ENCODE results near the gene CELA3A.
"Not testable (repeated sequence)": the region's sequence is repeated elsewhere in the genome, so short reads cannot be mapped to it uniquely, and the experiment has no call there.

Gene CELA3A

DNA sequence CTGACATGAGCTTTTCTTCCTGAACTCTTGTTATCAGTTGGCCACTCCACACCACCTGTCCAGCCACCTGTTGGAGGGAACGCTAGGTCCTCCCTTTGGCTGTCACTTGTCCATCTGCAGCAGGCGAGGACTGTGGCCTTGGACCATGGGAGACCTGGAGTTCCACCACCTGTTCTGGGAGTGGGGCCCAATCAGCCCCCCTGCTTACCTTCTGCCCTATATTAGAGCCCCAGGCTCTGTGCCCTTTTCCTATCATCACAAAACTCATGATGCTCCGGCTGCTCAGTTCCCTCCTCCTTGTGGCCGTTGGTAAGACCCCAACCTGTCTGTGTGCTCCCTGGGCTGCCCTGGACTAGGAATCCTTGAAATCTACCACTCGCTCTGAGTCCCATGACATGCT, at the start of gene CELA3A:
CELA3A (plus strand) TSS at position 249 of the 400 bp plus-strand sequence; CDS start at position 267, 18 bp downstream.
- no peak for DNase-seq (ENCODE audit: low read depth in 2 of 2)

DNA sequence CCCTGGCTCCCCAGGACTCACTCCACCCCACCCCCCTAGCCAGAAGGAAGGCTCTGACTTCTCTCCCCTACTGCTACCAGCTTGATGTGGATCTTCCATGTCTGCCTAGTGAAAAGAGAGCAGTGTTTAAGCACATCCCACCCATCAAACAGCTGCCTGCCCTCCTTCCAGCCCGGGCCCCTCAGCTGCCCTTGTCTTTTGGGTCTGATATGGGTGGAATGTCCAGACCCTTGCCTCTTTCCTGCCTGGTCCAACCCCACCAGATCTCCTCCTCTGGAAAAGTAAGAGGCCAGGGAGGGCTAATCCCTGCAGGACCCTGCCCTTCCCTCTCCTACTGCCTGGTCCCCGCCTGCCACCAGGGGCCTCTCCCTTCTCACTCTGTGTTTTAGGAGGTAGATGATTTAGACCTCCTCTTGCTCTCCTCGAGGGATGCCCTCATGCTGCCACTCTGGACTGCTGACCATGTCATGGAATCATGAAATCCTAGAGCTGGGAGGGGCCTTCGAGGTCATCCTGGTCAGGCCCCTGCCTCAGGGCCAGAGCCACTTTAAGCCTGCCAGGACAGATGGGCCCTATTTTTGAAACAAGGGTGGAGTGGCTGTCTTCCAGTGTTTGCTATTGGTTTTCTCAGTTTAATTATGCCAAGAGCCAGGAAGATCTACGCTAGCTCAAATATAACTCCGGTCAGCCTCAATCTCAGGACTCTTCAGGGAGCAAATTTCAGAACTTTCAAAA, 48.5 kb upstream of the CELA3A start:
- no peak for DNase-seq (ENCODE audit: low read depth in 2 of 2)

GRCh38 chr1:21955058-21955457, 46.4 kb upstream of the CELA3A start:
- no peak for DNase-seq (ENCODE audit: low read depth in 2 of 2)

- DNase-seq (ENCODE audit: low read depth in 2 of 2): no peak
Measured at GRCh38 chr1:21955501-21956281, 45.8 kb upstream of the CELA3A start.

DNA sequence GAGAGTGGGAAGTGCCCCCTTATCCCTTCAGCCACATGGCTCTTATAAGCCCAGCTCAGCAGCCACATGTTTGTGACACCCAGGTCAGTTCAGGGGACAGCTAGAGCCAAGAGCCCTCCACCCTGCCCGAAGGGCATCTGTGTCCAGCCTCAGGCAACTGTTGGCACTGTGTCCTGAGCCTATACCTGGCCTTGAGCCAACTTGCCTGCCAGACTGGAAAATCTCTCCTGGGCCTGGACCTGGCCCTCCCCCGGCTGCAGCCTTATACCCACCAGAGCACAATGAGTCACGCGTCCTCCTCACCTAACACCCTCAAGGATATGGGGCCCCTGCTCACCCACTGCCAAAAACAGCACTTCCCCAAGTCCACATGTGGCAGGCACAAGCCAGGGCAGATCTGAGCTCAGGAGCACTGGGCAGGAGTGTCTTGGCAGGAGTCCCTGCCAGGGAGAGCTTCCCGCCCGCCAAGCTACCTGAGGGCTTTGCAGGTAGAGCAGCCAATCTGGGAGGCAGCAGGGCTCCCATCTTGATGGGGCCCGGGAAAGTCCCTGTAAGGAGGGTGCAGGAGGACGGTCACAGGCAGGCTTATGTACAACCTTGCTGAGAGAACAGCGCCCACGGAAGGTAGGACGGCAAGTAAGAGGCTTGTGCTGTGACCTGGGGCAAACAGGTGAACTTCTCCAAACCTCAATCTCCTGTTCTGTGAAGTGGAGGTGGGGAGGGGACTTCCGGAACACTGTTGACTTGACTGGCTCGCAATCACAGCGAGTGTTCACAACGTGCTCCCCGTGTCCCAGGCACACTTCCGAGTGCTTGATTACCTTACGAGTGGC, 44.5 kb upstream of the CELA3A start:
- peak in 1 of 2 donors; percentile 17 for DNase-seq (ENCODE audit: low read depth in 2 of 2)

DNA sequence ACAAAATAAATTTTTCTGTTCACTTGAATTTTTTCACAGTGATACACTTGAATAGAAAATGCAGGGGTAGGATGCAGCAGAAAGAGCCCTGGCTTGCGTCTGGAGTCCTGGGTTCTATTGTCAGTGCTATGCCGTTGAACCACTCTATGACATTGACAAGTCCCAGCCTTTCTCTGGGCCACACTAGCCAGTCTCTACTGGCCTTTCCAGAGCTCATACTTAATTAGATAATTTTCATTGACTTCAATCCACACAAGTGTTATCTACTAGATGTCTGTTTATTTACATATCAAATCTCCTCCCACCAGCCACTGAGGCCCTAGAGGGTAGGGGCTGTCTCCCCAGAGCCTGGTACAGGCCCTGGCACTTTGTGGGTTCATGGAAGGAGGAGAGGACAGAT, 40.1 kb upstream of the CELA3A start:
- DNase-seq (ENCODE audit: low read depth in 2 of 2): no peak

GRCh38 chr1:21961799-21962198, 39.7 kb upstream of the CELA3A start:
- DNase-seq (ENCODE audit: low read depth in 2 of 2): no peak

GRCh38 chr1:21963477-21964217, 37.8 kb upstream of the CELA3A start:
- DNase-seq (ENCODE audit: low read depth in 2 of 2): peak; percentile 55 to 59

DNA sequence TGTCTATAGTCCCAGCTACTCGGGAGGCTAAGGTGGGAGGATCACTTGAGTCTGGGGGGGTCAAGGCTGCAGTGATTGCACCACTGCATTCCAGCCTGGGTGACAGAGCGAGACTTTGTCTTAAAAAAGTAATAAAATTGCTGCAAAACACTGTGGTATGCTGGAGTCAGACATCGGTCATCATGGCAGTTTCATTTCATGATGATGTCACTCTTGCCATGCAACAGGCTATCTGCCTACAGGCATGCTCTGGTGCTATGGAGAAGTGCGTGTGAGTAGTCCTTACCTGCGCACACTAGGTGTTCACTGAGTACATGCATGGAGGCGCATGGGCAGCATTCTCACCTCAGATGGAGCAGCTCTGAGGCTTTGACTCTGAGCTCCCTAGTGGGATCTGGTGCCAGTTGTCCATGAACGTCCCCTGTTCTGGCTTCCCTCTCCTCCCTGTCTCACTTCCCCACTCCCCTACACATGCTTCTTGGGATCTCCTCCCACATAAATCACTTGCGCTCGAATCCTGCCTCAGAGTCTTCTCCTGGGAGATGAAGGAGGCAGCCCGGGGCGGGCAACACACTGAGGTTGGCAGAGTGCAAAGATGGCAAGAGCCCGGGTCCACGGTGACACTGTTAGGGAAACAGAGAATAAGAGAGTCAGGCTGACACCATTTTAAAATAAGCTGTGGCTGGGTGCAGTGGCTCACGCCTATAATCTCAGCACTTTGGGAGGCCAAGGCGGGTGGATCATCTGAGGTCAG, 35.0 kb upstream of the CELA3A start:
- no peak for DNase-seq (ENCODE audit: low read depth in 2 of 2)

GRCh38 chr1:21967216-21967615, 34.2 kb upstream of the CELA3A start:
- not testable (repeated sequence) for DNase-seq (ENCODE audit: low read depth in 2 of 2)

DNA sequence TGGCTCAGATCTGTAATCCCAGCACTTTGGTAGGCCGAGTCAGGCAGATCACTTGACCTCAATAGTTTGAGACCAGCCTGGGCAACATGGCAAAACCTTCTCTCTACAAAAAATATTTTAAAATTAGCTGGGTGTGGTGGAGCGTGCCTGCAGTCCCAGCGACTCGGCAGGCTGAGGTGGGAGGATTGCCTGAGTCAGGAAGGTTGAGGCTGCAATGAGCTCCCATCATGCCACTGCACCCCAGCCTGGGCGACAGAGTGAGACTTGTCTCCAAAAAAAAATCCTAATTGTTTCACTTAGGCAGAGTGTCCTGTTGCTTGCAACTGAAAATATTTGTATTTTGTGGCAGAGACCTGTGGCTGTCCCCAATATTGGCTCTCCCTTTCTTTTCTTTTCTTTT, 32.4 kb upstream of the CELA3A start:
- not testable (repeated sequence) for DNase-seq (ENCODE audit: low read depth in 2 of 2)

GRCh38 chr1:21970523-21970922, 30.9 kb upstream of the CELA3A start:
- not testable (repeated sequence) for DNase-seq (ENCODE audit: low read depth in 2 of 2)

GRCh38 chr1:21972973-21973441, 28.4 kb upstream of the CELA3A start:
- DNase-seq (ENCODE audit: low read depth in 2 of 2): not testable (repeated sequence)

DNA sequence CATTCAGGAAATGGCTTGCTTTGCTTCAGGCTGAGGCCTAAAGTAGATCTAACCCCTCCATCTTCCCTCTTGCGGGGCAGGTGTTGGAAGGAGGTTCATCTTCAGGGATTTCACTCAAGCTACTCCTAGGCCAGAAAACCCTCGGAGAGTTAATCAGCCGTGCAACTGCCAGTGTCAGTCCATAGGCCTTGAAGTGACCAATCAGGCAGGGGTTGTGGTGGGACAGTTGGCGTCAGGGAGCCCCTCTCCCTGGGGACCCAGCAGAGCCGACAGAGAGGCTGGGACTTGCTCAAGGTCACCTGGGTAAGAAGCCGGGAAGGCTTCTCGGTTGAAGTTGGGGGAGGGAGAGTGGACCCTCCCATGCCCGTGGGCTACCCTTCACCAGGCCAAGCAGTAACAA, 27.5 kb upstream of the CELA3A start:
- not testable (repeated sequence) for DNase-seq (ENCODE audit: low read depth in 2 of 2)

DNA sequence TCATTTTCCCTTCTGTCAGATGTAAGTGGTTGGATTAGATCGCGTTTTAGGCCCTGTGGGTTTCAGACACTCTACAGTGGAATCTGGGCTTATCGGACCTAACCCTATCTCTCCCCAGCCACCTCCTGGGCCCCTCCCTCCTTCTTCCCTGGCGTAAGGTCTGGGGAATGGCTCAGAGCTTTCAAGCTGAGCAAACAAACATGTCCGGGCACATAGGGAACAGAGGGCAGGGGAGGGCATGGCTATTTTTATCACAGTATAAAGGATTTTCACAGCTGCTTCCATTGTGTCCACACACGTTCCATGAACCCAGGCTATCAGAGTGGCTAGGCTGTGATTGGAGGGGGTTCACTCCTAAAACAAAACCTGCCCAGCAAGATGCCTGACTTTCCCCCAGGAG, 26.8 kb upstream of the CELA3A start:
- DNase-seq (ENCODE audit: low read depth in 2 of 2): not testable (repeated sequence)

DNA sequence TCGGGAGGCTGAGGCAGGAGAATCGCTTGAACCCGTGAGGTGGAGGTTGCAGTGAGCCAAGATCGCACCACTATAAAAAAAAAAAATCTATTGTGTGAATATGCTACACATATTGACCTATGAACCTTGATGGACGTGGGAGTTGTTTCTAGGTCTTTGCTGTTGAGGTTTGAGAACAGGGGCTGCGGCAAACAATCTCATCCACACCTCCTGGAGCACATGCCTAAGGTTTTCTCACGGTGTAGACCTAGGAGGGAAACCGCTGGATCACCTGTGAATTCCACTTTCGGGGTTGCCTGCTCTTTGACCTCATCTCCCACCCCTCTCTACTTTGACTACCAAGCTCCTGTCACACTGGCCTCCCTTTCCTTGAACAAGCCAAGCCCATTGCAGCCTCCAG, 26.2 kb upstream of the CELA3A start:
- not testable (repeated sequence) for DNase-seq (ENCODE audit: low read depth in 2 of 2)

GRCh38 chr1:21976703-21977239, 24.7 kb upstream of the CELA3A start, which contains the start of gene CELA3B:
Gene CELA3B (plus strand): TSS chr1:21977022. CDS start chr1:21977040, 18 bp downstream.
- not testable (repeated sequence) for DNase-seq (ENCODE audit: low read depth in 2 of 2)

DNA sequence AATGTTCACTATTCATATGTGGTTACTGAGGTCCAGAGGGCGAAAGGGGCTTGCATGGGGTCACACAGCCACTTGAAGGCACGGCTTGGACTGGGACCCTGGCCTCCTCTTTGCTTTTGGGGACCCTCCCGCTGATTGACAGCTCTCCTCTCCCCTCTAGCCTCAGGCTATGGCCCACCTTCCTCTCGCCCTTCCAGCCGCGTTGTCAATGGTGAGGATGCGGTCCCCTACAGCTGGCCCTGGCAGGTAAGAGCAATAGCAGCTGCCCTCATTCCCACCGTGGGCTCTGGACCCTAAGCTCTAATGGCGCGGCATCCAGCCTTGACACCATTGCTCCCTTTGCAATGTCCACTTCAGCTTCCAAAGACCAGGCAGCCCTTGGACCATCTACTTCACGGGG, 23.2 kb upstream of the CELA3A start:
- not testable (repeated sequence) for DNase-seq (ENCODE audit: low read depth in 2 of 2)

DNA sequence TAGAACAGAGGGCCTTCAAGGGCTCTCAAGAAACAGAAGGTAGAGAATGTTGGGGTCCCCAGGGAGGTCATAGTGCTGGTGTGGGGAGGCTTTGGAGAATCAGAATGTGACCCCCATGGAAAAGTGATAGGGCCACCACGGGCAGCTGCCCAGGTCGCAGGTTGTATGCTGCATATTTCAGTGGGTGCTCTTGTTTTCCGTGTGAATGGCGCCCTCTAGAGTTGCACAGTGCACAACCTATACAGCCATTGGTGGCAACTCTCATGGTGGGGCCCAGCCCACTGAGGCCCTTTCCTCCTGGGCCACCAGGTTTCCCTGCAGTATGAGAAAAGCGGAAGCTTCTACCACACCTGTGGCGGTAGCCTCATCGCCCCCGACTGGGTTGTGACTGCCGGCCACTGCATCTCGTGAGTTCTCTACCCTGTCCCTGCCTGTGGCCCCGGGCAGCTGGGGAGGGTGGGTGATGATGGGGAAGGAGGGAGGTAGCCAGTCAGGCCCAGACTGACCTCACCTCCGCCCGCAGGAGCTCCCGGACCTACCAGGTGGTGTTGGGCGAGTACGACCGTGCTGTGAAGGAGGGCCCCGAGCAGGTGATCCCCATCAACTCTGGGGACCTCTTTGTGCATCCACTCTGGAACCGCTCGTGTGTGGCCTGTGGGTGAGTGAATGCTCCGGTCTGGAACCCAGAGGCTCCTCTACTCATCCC, 20.8 kb upstream of the CELA3A start:
- DNase-seq (ENCODE audit: low read depth in 2 of 2): not testable (repeated sequence)
